Epithelial cell of esophagus (primary cell): ENCODE data around the gene METTL22.
"Not testable (repeated sequence)": the region's sequence is repeated elsewhere in the genome, so short reads cannot be mapped to it uniquely, and the experiment has no call there.

Experiments used
- DNase-seq: peaks from one replicate; pipeline ENCODE4 v3.0.0; 2010; ENCODE audit warnings: low read depth
- H3K4me3 ChIP-seq: 2 replicates; pipeline ENCODE4 v1.5.1; 2011; ENCODE audit warnings: mild to moderate bottlenecking, low read length, control low read depth
- CTCF ChIP-seq: IDR thresholded peaks from 2 replicates; pipeline ENCODE4 v1.5.1; 2011; ENCODE audit warnings: low read depth, mild to moderate bottlenecking, low read length, control low read depth, inconsistent platforms; ENCODE audit not compliant: insufficient read depth; ENCODE audit errors: missing control alignments

The METTL22 gene

GRCh38 chr16:8649829-8650554 lies 28.5 kb downstream of the METTL22 start:
- TF ChIP-seq CTCF: no peak
- H3K4me3 ChIP-seq: no peak overlapping the region
- no peak for DNase-seq

- H3K4me3 ChIP-seq: not testable (repeated sequence)
- DNase-seq: peak; percentile 26
- TF ChIP-seq CTCF: peak; percentile 41
These were observed 30.5 kb downstream of the METTL22 start for GRCh38 chr16:8651958-8652357.

- peak; percentile 56 for DNase-seq
- TF ChIP-seq CTCF: peak; percentile 58
- no peak overlapping the region for H3K4me3 ChIP-seq
These were observed 33.8 kb downstream of the METTL22 start for GRCh38 chr16:8655184-8655717.

GRCh38 chr16:8656376-8656775 lies 34.9 kb downstream of the METTL22 start:
- DNase-seq: no peak
- H3K4me3 ChIP-seq: no peak overlapping the region
- TF ChIP-seq CTCF: no peak

GRCh38 chr16:8660841-8661301 lies 39.4 kb downstream of the METTL22 start:
- H3K4me3 ChIP-seq: no peak overlapping the region
- DNase-seq: peak; percentile 76
- peak; percentile 85 for TF ChIP-seq CTCF

GRCh38 chr16:8661703-8662102 lies 40.2 kb downstream of the METTL22 start:
- no peak overlapping the region for H3K4me3 ChIP-seq
- DNase-seq: no peak
- no peak for TF ChIP-seq CTCF
